ENCODE results near the gene ALK.

GRCh38 chr2:29250977-29251376 lies 670.4 kb downstream of the ALK start:
- TF ChIP-seq POLR2AphosphoS5 (IDR thresholded peaks at IDR 0.05; ENCODE audit: low read depth) (no peak), CTCF (conservative IDR thresholded peaks at IDR 0.05; ENCODE audit: low read depth in 2 of 2) (no peak), EZH2 (IDR thresholded peaks at IDR 0.05; ENCODE audit: low read depth, unreplicated experiment) (no peak)
- TF ChIP-seq, protein P1, sequence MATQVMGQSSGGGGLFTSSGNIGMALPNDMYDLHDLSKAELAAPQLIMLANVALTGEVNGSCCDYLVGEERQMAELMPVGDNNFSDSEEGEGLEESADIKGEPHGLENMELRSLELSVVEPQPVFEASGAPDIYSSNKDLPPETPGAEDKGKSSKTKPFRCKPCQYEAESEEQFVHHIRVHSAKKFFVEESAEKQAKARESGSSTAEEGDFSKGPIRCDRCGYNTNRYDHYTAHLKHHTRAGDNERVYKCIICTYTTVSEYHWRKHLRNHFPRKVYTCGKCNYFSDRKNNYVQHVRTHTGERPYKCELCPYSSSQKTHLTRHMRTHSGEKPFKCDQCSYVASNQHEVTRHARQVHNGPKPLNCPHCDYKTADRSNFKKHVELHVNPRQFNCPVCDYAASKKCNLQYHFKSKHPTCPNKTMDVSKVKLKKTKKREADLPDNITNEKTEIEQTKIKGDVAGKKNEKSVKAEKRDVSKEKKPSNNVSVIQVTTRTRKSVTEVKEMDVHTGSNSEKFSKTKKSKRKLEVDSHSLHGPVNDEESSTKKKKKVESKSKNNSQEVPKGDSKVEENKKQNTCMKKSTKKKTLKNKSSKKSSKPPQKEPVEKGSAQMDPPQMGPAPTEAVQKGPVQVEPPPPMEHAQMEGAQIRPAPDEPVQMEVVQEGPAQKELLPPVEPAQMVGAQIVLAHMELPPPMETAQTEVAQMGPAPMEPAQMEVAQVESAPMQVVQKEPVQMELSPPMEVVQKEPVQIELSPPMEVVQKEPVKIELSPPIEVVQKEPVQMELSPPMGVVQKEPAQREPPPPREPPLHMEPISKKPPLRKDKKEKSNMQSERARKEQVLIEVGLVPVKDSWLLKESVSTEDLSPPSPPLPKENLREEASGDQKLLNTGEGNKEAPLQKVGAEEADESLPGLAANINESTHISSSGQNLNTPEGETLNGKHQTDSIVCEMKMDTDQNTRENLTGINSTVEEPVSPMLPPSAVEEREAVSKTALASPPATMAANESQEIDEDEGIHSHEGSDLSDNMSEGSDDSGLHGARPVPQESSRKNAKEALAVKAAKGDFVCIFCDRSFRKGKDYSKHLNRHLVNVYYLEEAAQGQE (IDR thresholded peaks at IDR 0.05; ENCODE audit: unreplicated experiment), result no peak
